NB4 (cell line): Measurements from ENCODE around the gene INMT.

Source experiments
- MYC ChIP-seq: IDR thresholded peaks from 2 replicates; pipeline ENCODE4 v1.6.1; 2011; ENCODE audit warnings: low read depth, low read length
- POLR2A ChIP-seq: IDR thresholded peaks from 2 replicates; pipeline ENCODE4 v1.6.1; 2011; ENCODE audit warnings: mild to moderate bottlenecking; ENCODE audit not compliant: insufficient read length; ENCODE audit errors: extremely low read depth
- TF ChIP-seq, protein P1 (sequence below): IDR thresholded peaks from 2 replicates; pipeline ENCODE4 v1.6.1; 2011; ENCODE audit warnings: low read depth, low read length
- TF ChIP-seq, protein P2 (sequence below): IDR thresholded peaks from one replicate; pipeline ENCODE4 v1.5.1; 2012; ENCODE audit warnings: low read depth, low read length

DNA sequence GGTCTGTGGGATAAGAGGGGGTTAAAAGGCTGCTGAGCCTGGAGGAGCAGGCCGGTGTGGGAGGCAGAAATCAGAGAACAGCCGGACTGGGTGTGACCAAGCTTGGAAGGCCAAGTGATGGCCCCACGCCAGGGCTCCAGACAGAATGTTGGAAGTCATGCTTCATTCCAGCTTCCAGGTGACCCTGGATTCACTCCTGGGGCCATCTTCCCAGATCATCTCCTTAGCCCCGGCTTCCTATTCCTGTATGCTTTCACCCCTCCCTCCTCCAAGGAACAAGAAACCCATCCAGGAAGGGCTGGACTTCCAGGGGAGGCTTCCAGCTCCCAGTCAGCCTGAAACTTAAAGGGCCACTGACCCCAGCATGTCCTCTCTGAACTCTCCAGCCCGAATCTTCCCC is 1.0 kb downstream of the INMT start:
- TF ChIP-seq, protein P1, sequence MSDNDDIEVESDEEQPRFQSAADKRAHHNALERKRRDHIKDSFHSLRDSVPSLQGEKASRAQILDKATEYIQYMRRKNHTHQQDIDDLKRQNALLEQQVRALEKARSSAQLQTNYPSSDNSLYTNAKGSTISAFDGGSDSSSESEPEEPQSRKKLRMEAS: no peak
- TF ChIP-seq, protein P2, sequence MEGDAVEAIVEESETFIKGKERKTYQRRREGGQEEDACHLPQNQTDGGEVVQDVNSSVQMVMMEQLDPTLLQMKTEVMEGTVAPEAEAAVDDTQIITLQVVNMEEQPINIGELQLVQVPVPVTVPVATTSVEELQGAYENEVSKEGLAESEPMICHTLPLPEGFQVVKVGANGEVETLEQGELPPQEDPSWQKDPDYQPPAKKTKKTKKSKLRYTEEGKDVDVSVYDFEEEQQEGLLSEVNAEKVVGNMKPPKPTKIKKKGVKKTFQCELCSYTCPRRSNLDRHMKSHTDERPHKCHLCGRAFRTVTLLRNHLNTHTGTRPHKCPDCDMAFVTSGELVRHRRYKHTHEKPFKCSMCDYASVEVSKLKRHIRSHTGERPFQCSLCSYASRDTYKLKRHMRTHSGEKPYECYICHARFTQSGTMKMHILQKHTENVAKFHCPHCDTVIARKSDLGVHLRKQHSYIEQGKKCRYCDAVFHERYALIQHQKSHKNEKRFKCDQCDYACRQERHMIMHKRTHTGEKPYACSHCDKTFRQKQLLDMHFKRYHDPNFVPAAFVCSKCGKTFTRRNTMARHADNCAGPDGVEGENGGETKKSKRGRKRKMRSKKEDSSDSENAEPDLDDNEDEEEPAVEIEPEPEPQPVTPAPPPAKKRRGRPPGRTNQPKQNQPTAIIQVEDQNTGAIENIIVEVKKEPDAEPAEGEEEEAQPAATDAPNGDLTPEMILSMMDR: no peak
- TF ChIP-seq MYC (no peak), POLR2A (no peak)
